Brain microvascular endothelial cell (primary cell): ENCODE data around the gene ZNF77.
"Not testable (repeated sequence)": the region's sequence is repeated elsewhere in the genome, so short reads cannot be mapped to it uniquely, and the experiment has no call there.

Source experiments
- DNase-seq: peaks from one replicate; pipeline ENCODE4 v3.0.0-alpha.2; 2020
- H3K27ac ChIP-seq: fragments of 250-450 bp; sonication (Bioruptor Pico); 2 replicates; pipeline ENCODE4 v1.5.1; 2020; ENCODE audit warnings: mild to moderate bottlenecking, moderate library complexity
- H3K27me3 ChIP-seq: fragments of 250-450 bp; sonication (Bioruptor Pico); replicated peaks from 2 replicates; pipeline ENCODE4 v1.5.1; 2020; ENCODE audit warnings: mild to moderate bottlenecking
- H3K36me3 ChIP-seq: fragments of 250-450 bp; sonication (Bioruptor Pico); replicated peaks from 2 replicates; pipeline ENCODE4 v1.5.1; 2020; ENCODE audit warnings: mild to moderate bottlenecking
- H3K4me3 ChIP-seq: 2 replicates; pipeline ENCODE4 v1.5.1; 2011; ENCODE audit warnings: low read depth, mild to moderate bottlenecking, control low read depth, low read length, moderate library complexity
- in situ Hi-C: cut with HindIII; loops from 2 replicates; pipeline ENCODE4 v1.10.0; 2017; ENCODE audit warnings: low sequenced_read_pairs, low pct_ligation_motif_present
- TF ChIP-seq, protein P1 (sequence below): IDR thresholded peaks from 2 replicates; pipeline ENCODE4 v1.5.1; 2011; ENCODE audit warnings: low read depth, mild to moderate bottlenecking, moderate library complexity, low read length, control low read depth, inconsistent platforms; ENCODE audit errors: missing control alignments

Gene ZNF77

DNA sequence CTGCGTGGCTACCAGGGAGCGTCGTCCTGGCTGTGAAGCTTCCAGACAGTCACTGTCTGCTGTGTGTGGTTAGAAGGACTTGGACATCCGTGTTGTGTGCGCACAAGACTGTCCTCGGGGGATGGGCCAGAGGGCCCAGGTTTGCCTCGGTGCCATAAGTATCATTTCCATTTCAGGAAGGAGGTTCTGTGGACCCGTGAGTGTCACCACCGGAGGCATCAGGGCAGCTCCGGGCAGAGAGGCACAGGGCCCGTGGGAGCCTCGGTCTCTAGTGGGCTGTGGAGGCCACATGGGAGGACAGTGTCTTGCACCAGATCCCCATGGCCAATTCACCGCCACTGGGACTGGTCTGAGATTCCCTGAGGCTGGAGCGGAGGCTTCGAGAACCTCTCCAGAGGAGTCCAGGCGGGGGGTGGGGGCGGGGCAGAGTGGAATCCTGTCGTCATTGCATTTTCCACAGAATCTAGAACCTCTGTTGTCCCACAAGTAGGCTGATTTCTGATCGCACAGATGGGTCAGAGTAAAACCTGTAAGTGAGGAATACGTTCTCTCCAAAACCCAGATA is 38.1 kb downstream of the ZNF77 start:
- in situ Hi-C loops, result no loop called here

DNA sequence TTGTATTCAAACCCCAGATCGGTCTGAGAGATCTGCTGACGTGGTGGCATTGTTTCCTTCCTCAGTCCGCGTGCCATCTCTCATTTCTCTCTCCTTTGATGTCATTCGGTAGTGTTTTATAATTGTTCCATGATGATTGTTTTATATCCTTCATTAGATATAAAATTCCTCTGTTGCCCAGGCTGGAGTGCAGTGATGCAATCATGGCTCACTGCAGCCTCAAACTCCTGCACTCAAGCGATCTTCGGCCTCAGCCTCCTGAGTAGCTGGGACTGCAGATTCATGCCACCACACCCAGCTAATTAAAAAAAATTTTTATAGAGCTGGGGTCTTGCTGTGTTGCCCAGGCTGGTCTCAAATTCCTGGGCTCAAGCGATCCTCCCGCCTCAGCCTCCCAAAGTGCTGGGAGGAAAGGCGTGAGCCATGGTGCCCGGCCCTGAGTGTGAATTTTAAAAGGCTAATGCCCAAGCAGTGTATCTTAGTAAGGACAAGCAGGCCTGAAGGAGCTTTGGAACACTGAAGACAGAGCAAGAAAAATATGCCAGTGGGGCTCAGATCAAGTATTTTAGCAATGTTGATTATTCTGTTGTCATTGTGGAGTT is 38.8 kb downstream of the ZNF77 start:
- TF ChIP-seq, protein P1, sequence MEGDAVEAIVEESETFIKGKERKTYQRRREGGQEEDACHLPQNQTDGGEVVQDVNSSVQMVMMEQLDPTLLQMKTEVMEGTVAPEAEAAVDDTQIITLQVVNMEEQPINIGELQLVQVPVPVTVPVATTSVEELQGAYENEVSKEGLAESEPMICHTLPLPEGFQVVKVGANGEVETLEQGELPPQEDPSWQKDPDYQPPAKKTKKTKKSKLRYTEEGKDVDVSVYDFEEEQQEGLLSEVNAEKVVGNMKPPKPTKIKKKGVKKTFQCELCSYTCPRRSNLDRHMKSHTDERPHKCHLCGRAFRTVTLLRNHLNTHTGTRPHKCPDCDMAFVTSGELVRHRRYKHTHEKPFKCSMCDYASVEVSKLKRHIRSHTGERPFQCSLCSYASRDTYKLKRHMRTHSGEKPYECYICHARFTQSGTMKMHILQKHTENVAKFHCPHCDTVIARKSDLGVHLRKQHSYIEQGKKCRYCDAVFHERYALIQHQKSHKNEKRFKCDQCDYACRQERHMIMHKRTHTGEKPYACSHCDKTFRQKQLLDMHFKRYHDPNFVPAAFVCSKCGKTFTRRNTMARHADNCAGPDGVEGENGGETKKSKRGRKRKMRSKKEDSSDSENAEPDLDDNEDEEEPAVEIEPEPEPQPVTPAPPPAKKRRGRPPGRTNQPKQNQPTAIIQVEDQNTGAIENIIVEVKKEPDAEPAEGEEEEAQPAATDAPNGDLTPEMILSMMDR, result no peak
- in situ Hi-C loops, result no loop called here
- Histone ChIP-seq H3K27me3 (no peaks in the 10 kb centered on the region), H3K27ac (no peak overlapping the region), H3K4me3 (no peak overlapping the region), H3K36me3 (no peaks in the 10 kb centered on the region)
- no peak for DNase-seq

More for the DNA sequence above, 38.1 kb downstream of the ZNF77 start:
- H3K4me3 ChIP-seq, result no peak overlapping the region
- no peak for DNase-seq
- H3K36me3 ChIP-seq, result no peaks in the 10 kb centered on the region
- no peaks in the 10 kb centered on the region for H3K27me3 ChIP-seq
- TF ChIP-seq, protein P1, result no peak
- H3K27ac ChIP-seq, result no peak overlapping the region

DNA sequence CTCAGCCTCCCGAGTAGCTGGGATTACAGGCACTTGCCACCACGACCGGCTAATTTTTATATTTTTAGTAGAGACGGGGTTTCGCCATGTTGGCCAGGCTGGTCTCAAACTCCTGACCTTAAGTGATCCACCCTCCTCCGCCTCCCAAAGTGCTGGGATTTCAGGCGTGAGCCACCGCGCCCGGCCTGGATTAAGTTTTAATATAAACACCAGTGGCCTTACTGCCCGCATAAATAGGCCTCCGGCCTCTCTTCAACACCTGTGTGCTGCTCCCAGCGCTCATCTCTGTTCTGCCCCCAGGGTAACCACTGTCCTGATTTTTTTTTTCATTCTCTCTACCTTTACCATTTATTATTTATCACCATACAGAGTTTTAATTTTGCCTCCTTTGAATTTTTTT is 41.4 kb downstream of the ZNF77 start:
- in situ Hi-C loops, H3K36me3 ChIP-seq, H3K4me3 ChIP-seq, H3K27ac ChIP-seq, DNase-seq, H3K27me3 ChIP-seq: not testable (repeated sequence)

DNA sequence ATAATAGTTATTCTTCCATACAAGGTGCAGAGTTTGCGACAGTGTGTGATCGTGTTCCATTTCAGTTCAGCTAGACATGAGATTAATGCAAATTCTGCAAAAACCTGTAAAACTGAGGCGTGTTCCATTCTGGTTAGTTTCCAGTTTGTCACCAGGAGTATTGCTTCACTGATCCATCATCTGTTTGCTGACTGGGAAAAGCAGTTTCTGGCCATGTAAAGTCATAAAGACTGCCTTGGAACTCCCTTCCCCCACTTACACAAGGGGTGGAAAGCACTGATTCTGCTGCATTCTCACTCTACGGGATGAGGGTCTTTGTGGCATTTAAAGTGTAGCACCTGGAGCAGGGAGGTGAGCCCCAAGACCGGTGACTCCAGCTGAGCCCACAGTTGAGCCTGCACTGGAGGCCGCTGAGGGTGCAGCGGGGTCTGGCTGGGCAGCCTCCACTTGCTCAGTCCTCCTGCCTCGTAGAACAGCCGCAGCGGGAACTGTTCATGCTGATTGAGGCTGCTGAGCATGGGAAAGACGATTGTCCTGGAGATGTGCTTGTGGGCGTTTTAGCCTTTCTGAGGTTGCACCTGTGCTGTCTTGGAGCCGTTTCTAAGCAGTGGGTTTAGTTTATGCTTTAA is 42.1 kb downstream of the ZNF77 start:
- no peak overlapping the region for H3K27ac ChIP-seq

DNA sequence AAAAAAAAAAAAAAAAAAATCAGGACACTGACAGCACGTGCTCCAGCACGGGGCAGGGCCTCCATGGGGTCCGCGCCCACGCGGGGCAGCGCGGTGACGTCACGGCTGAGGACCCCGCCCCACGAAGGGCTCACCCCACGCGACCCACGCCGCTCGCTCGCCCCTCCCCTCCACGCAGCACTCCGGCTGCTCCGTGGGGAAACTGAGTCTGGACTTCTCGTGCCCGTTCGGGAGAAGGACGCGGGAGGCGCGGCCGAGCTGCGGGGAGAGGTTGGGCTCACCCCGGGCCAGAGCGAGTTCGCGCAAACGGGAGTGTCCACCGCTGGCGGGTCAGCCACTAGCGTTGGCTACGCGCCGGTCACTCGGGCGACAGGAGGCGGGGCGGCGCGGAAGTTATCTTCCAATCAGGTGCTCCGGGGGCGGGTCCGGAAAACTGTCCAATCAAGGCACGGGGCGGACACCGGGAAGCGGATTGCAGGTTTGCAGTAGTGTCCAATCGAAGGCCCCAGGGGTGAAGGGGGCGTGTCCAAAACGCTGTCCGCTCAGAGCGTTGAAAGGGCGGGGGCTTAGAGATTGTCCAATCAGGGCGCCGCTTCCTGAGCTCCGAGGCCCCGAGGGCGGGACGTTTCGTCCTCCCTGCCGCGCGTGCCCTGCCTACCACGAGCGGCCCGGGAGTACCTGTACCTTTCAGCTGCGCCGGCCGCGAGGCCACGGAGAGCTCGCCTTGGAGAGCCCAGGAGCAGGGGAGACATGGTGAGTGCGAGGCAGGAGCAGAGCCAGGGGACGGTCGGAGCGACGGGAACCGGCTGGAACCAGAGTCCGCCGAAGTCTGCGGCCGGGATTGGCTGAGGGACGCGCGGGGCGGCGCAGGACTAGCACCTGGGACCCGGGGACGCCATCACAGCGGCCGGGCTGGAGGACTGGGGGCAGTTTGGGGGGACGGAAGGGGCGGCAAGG is 44.2 kb downstream of the ZNF77 start, which contains the start of gene ZNF57:
ZNF57 (plus strand) TSS at position 633 of the 957 bp plus-strand sequence; CDS start at position 751, 118 bp downstream.
- TF ChIP-seq, protein P1, result no peak
- peak; percentile 100 for DNase-seq
- peak within 1 kb of the TSS; percentile 81 for H3K27ac ChIP-seq
- in situ Hi-C loops, result no loop called here
- no peaks in the 10 kb centered on the region for H3K36me3 ChIP-seq
- H3K4me3 ChIP-seq, result peak within 1 kb of the TSS; percentile 91
- no peaks in the 10 kb centered on the region for H3K27me3 ChIP-seq

More for the DNA sequence above, 42.1 kb downstream of the ZNF77 start:
- Histone ChIP-seq H3K4me3 (no peak overlapping the region), H3K27me3 (no peaks in the 10 kb centered on the region), H3K36me3 (no peaks in the 10 kb centered on the region)
- no peak for DNase-seq
- in situ Hi-C loops, result no loop called here
- TF ChIP-seq, protein P1, result no peak
